HEK293 (cell line): ENCODE measurements around the gene MGAT4C.

ENCODE experiments used
- CTCF ChIA-PET: fragments of 350-600 bp; formaldehyde crosslinking; extraction: SDS; loops from one replicate; lab custom pipeline; 2021; ENCODE audit warnings: antibody characterized with exemption; lab: Yijun Ruan, JAX
- POLR2A ChIA-PET: fragments of 300-600 bp; formaldehyde crosslinking; extraction: SDS; loops from one replicate; lab custom pipeline; 2020; ENCODE audit warnings: antibody characterized with exemption, inconsistent platforms; lab: Yijun Ruan, JAX
- H3K27ac ChIP-seq: fragments of 200-500 bp; sonication (Bioruptor generic); 2 replicates; pipeline ENCODE4 v1.5.1; 2014; ENCODE audit warnings: low read depth, low read length, control low read depth, inconsistent platforms; ENCODE audit errors: extremely low read depth
- H3K36me3 ChIP-seq, 2 experiments: fragments of 200-500 bp in 1 of 2; sonication (Bioruptor generic) in 1 of 2; 1 replicate in 1 of 2; 2 replicates in 1 of 2; pipeline ENCODE4 v1.5.1; 2014 to 2017; ENCODE audit warnings: inconsistent platforms in 2 of 2, low read length in 2 of 2; ENCODE audit not compliant: control insufficient read depth in 2 of 2, insufficient read depth in 1 of 2
- H3K4me1 ChIP-seq: fragments of 200-500 bp; sonication (Bioruptor generic); 2 replicates; pipeline ENCODE4 v1.5.1; 2014; ENCODE audit warnings: mild to moderate bottlenecking, low read length, inconsistent platforms; ENCODE audit not compliant: control insufficient read depth, insufficient read depth
- H3K4me3 ChIP-seq: 2 replicates; pipeline ENCODE4 v1.5.1; 2011; ENCODE audit warnings: low read depth, mild to moderate bottlenecking, control low read depth, low read length, moderate library complexity
- H3K9me3 ChIP-seq: fragments of 200-500 bp; sonication (Bioruptor generic); 2 replicates; pipeline ENCODE4 v1.5.1; 2014; ENCODE audit warnings: low read depth, low read length, inconsistent platforms; ENCODE audit not compliant: control insufficient read depth, insufficient read depth
- HOXC10 ChIP-seq: sonication (generic); formaldehyde crosslinking; IDR thresholded peaks from 2 replicates; pipeline ENCODE4 v1.8.1; 2023; ENCODE audit warnings: mild to moderate bottlenecking, missing genetic modification reagents
- KLF10 ChIP-seq: fragments of 450-650 bp; IDR thresholded peaks from 2 replicates; pipeline ENCODE4 v1.5.1; 2018; ENCODE audit warnings: missing biosample characterization, mild to moderate bottlenecking, missing genetic modification characterization
- SCRT2 ChIP-seq: fragments of 450-650 bp; formaldehyde crosslinking; IDR thresholded peaks from 2 replicates; pipeline ENCODE4 v1.5.1; 2016; ENCODE audit warnings: missing biosample characterization, missing genetic modification characterization
- SP2 ChIP-seq: fragments of 450-650 bp; formaldehyde crosslinking; IDR thresholded peaks from 2 replicates; pipeline ENCODE4 v1.5.1; 2016; ENCODE audit warnings: missing biosample characterization, missing genetic modification characterization
- TRIM28 ChIP-seq: IDR thresholded peaks from 2 replicates; pipeline ENCODE4 v1.6.1; 2011; ENCODE audit warnings: low read length, control low read depth, borderline replicate concordance
- WT1 ChIP-seq: fragments of 450-650 bp; formaldehyde crosslinking; IDR thresholded peaks from 2 replicates; pipeline ENCODE4 v1.5.1; 2016; ENCODE audit warnings: missing biosample characterization, missing genetic modification characterization
- ZBTB10 ChIP-seq: fragments of 450-650 bp; formaldehyde crosslinking; IDR thresholded peaks from 2 replicates; pipeline ENCODE4 v1.5.1; 2016; ENCODE audit warnings: missing biosample characterization, missing genetic modification characterization
- ZBTB49 ChIP-seq: fragments of 450-650 bp; formaldehyde crosslinking; IDR thresholded peaks from 2 replicates; pipeline ENCODE4 v1.5.1; 2016; ENCODE audit warnings: missing biosample characterization, missing genetic modification characterization, low read depth
- ZBTB6 ChIP-seq: fragments of 450-650 bp; formaldehyde crosslinking; IDR thresholded peaks from 2 replicates; pipeline ENCODE4 v1.5.1; 2017; ENCODE audit warnings: missing biosample characterization, missing genetic modification characterization
- ZFP41 ChIP-seq: fragments of 450-650 bp; formaldehyde crosslinking; IDR thresholded peaks from 2 replicates; pipeline ENCODE4 v1.5.1; 2016; ENCODE audit warnings: missing biosample characterization, missing genetic modification characterization, borderline replicate concordance
- ZNF133 ChIP-seq: fragments of 450-650 bp; formaldehyde crosslinking; IDR thresholded peaks from 2 replicates; pipeline ENCODE4 v1.5.1; 2016; ENCODE audit warnings: missing biosample characterization, missing genetic modification characterization
- ZNF148 ChIP-seq: fragments of 450-650 bp; formaldehyde crosslinking; IDR thresholded peaks from 2 replicates; pipeline ENCODE4 v1.5.0; 2017; ENCODE audit warnings: missing biosample characterization, missing genetic modification characterization, borderline replicate concordance
- ZNF175 ChIP-seq: fragments of 450-650 bp; formaldehyde crosslinking; IDR thresholded peaks from 2 replicates; pipeline ENCODE4 v1.5.1; 2016; ENCODE audit warnings: missing biosample characterization, missing genetic modification characterization
- ZNF184 ChIP-seq: fragments of 450-650 bp; IDR thresholded peaks from 2 replicates; pipeline ENCODE4 v1.5.1; 2018; ENCODE audit warnings: missing biosample characterization, mild to moderate bottlenecking, missing genetic modification characterization
- ZNF202 ChIP-seq: fragments of 450-650 bp; formaldehyde crosslinking; IDR thresholded peaks from 2 replicates; pipeline ENCODE4 v1.5.1; 2016; ENCODE audit warnings: missing biosample characterization, missing genetic modification characterization, borderline replicate concordance
- ZNF214 ChIP-seq: fragments of 450-650 bp; formaldehyde crosslinking; IDR thresholded peaks from 2 replicates; pipeline ENCODE4 v1.5.1; 2017; ENCODE audit warnings: missing biosample characterization, mild to moderate bottlenecking, missing genetic modification characterization, borderline replicate concordance
- ZNF223 ChIP-seq: fragments of 450-650 bp; formaldehyde crosslinking; IDR thresholded peaks from 2 replicates; pipeline ENCODE4 v1.5.1; 2016; ENCODE audit warnings: missing biosample characterization, missing genetic modification characterization
- ZNF266 ChIP-seq: fragments of 450-650 bp; formaldehyde crosslinking; IDR thresholded peaks from 2 replicates; pipeline ENCODE4 v1.5.1; 2016; ENCODE audit warnings: missing biosample characterization, missing genetic modification characterization, low read depth
- ZNF302 ChIP-seq: fragments of 450-650 bp; formaldehyde crosslinking; IDR thresholded peaks from 2 replicates; pipeline ENCODE4 v1.5.1; 2016; ENCODE audit warnings: missing biosample characterization, missing genetic modification characterization, low read depth
- ZNF391 ChIP-seq: fragments of 450-650 bp; formaldehyde crosslinking; IDR thresholded peaks from 2 replicates; pipeline ENCODE4 v1.5.1; 2016; ENCODE audit warnings: low read depth, missing biosample characterization, missing genetic modification characterization, borderline replicate concordance
- ZNF48 ChIP-seq: fragments of 450-650 bp; formaldehyde crosslinking; IDR thresholded peaks from 2 replicates; pipeline ENCODE4 v1.5.1; 2016; ENCODE audit warnings: missing biosample characterization, missing genetic modification characterization
- ZNF623 ChIP-seq: fragments of 450-650 bp; formaldehyde crosslinking; IDR thresholded peaks from 2 replicates; pipeline ENCODE4 v1.5.1; 2016; ENCODE audit warnings: missing biosample characterization, missing genetic modification characterization
- ZNF837 ChIP-seq: fragments of 450-650 bp; formaldehyde crosslinking; IDR thresholded peaks from 2 replicates; pipeline ENCODE4 v1.5.1; 2016; ENCODE audit warnings: missing biosample characterization, missing genetic modification characterization

The MGAT4C gene

GRCh38 chr12:85947286-85947685, 308.9 kb downstream of the MGAT4C start (continued):
- no peak for TF ChIP-seq ZBTB49 (tag by site-specific recombination)
- TF ChIP-seq HOXC10 (CRISPR knock-in tag): no peak

- H3K27ac ChIP-seq: no peak overlapping the region
- POLR2A ChIA-PET: no interaction called here
- TF ChIP-seq ZNF302 (tag by site-specific recombination): no peak
- no peak for TF ChIP-seq KLF10 (tag by site-specific recombination)
- TF ChIP-seq ZNF48 (tag by site-specific recombination): no peak
- TF ChIP-seq SCRT2 (tag by site-specific recombination): no peak
- TF ChIP-seq ZNF837 (tag by site-specific recombination): no peak
- TF ChIP-seq ZNF148 (tag by site-specific recombination): no peak
- TF ChIP-seq ZBTB6 (tag by site-specific recombination): no peak
- no peak for TF ChIP-seq ZNF202
- TF ChIP-seq ZNF391 (tag by site-specific recombination): no peak
- no peak overlapping the region for H3K4me3 ChIP-seq
- CTCF ChIA-PET: interaction anchor here (0.6 to 1.1 kb wide), 2 partner anchors 26 to 505 kb away, joined by 4 to 5 read pairs; no protein-coding TSS in a partner anchor
- H3K9me3 ChIP-seq: no peaks in the 10 kb centered on the region
- H3K36me3 ChIP-seq: no peaks in the 10 kb centered on the region
- H3K4me1 ChIP-seq: no peaks in the 10 kb centered on the region
These were observed 309.8 kb downstream of the MGAT4C start for GRCh38 chr12:85946375-85946774.

- Histone ChIP-seq H3K4me3 (no peak overlapping the region), H3K36me3 (no peaks in the 10 kb centered on the region), H3K27ac (no peak overlapping the region), H3K9me3 (no peaks in the 10 kb centered on the region), H3K4me1 (no peaks in the 10 kb centered on the region)
- CTCF ChIA-PET: interaction anchor here (1.1 kb wide), 1 partner anchor 24 kb away, joined by 3 read pairs; no protein-coding TSS in a partner anchor
- TF ChIP-seq ZNF223 (tag by site-specific recombination): no peak
- no peak for TF ChIP-seq ZNF623 (tag by site-specific recombination)
- no peak for TF ChIP-seq ZFP41 (tag by site-specific recombination)
- no peak for TF ChIP-seq ZNF266
- no peak for TF ChIP-seq SP2 (tag by site-specific recombination)
- TF ChIP-seq ZBTB10 (tag by site-specific recombination): no peak
- no peak for TF ChIP-seq ZNF184 (tag by site-specific recombination)
- TF ChIP-seq ZNF133: no peak
- TF ChIP-seq ZNF214 (tag by site-specific recombination): no peak
- TF ChIP-seq WT1: no peak
- TF ChIP-seq ZNF175 (tag by site-specific recombination): no peak
- no peak for TF ChIP-seq TRIM28
- POLR2A ChIA-PET: no interaction called here
These were observed 329.0 kb downstream of the MGAT4C start for GRCh38 chr12:85927166-85927565.
